Activated CD4-positive, alpha-beta T cell treated with anti-CD3 and anti-CD28 coated beads, Interleukin-2, amount 10 ng/mL, durations not matched to agents 7 days and 5 days (primary cell): Measurements from ENCODE around the gene CADM4. TPM values are rescaled to one million over a fixed set of nuclear protein-coding genes. Genes with fewer than 3 reads are reported as not detected.
"Not testable (repeated sequence)": the region's sequence is repeated elsewhere in the genome, so short reads cannot be mapped to it uniquely, and the experiment has no call there.

ENCODE experiments used
- CTCF ChIA-PET: fragments of 350-600 bp; sonication (Branson Sonifier 250); formaldehyde crosslinking; loops from one replicate; lab custom pipeline; 2021; ENCODE audit warnings: antibody characterized with exemption; lab: Charles Lee
- POLR2A ChIA-PET: fragments of 350-600 bp; sonication (Branson Sonifier 250); formaldehyde crosslinking; loops from one replicate; lab custom pipeline; 2021; ENCODE audit warnings: antibody characterized with exemption; lab: Charles Lee
- DNase-seq: peaks from one replicate; pipeline ENCODE4 v3.0.0-alpha.2; 2020
- H3K27ac Mint-ChIP-seq: one replicate; pipeline ENCODE4 v1.8.0; 2021; ENCODE audit warnings: mild to moderate bottlenecking, moderate library complexity, mixed read lengths
- H3K27me3 Mint-ChIP-seq: one replicate; pipeline ENCODE4 v1.8.0; 2021; ENCODE audit warnings: mixed read lengths
- H3K36me3 Mint-ChIP-seq: one replicate; pipeline ENCODE4 v1.8.0; 2021; ENCODE audit warnings: low read depth, mixed read lengths
- H3K4me1 Mint-ChIP-seq: one replicate; pipeline ENCODE4 v1.8.0; 2021; ENCODE audit warnings: mixed read lengths
- H3K4me3 Mint-ChIP-seq: one replicate; pipeline ENCODE4 v1.8.0; 2021; ENCODE audit warnings: mild to moderate bottlenecking, moderate library complexity, mixed read lengths
- H3K9me3 Mint-ChIP-seq: one replicate; pipeline ENCODE4 v1.8.0; 2021; ENCODE audit warnings: mixed read lengths
- total RNA-seq, 2 experiments: library from RNA; stranded (reverse); gene quantifications; one replicate each; pipeline ENCODE4 v1.2.3, GENCODE V29; 2021

Gene CADM4
- total RNA-seq, 2 experiments from 2014 or later = 0.12 to 0.20 TPM

DNA sequence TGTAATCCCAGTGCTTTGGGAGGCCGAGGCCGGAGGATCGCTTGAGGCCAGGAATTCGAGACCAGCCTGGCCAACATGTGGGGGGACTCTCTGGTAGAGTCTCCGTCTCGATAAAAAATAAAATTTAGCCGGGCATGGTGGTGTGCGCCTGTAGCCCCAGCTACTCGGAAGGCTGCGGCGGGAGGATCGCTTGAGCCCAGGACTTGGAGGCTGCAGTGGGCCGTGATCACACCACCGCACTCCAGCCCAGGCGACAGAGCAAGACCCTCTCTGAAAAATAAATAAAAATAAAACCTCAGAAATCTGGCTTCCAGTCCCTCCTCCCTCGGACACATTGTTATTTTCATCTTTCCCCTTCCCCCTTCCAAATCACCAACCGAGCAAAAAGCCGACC is 44.0 kb downstream of the CADM4 start:
- POLR2A ChIA-PET = interaction anchor here (0.8 to 1.3 kb wide), 2 partner anchors 62 to 64 kb away, joined by 3 to 5 read pairs; no protein-coding TSS in a partner anchor
- peak overlapping the region; percentile 99 for H3K27ac Mint-ChIP-seq
- peaks cover 34% of the 10 kb centered on the region for H3K4me1 Mint-ChIP-seq
- no peaks in the 10 kb centered on the region for H3K9me3 Mint-ChIP-seq
- H3K4me3 Mint-ChIP-seq = peak overlapping the region; percentile 88
- CTCF ChIA-PET = interaction anchor here (0.8 to 3.5 kb wide), 21 partner anchors 9 to 170 kb away, joined by 3 to 51 read pairs (median 6); partner anchors contain the start of gene ZNF575
- DNase-seq = no peak
- H3K36me3 Mint-ChIP-seq = peaks cover 19% of the 10 kb centered on the region
- no peaks in the 10 kb centered on the region for H3K27me3 Mint-ChIP-seq

DNA sequence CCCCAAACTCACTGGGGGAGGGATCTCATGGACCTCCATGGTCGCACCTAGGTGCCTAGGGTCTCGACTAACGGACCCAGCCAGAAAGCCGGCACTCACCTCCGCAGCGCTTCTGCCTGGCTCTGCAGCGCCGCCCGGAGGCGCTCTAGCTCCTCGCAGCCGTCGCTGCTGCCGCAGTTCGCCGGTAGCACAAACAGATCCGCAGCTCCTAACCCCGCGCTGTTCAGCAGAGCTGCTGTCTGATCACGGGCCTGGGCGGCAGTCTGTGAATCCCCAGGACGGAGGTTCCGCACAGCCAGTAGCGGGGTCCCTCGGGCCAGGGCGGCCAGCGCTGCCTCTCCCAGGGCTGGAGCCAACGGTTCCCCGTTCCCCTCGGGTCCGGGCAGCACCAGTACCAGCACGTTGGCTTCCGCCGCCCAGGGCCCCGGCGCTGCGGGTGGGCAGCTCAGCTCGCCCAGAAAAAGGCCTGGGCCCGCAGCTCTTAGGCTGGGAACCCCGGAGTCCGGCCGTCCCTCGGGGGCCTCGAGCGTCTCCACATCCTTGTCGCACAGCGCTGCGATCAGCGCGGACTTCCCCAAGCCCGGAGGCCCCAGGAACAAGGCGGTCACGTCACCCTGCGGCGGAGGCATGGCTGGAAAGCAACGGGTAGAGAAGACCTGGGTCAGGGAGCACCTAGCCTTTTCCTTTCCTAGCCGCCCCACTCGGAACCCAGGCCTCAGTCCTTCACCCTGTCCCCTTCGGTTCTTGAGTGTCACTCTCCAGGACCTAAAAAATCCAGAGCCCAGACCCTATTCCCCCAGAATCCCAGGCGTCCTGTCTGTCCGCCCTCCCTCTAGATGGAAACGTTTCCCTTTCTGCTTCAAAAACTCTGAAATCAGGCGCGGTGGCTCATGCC is 44.7 kb downstream of the CADM4 start:
- no peaks in the 10 kb centered on the region for H3K27me3 Mint-ChIP-seq
- H3K4me1 Mint-ChIP-seq = peaks cover 36% of the 10 kb centered on the region
- DNase-seq = peak; percentile 77
- no peaks in the 10 kb centered on the region for H3K9me3 Mint-ChIP-seq
- peak overlapping the region; percentile 99 for H3K27ac Mint-ChIP-seq
- H3K36me3 Mint-ChIP-seq = peaks cover 21% of the 10 kb centered on the region
- ChIA-PET POLR2A (interaction anchor here (1.2 to 1.3 kb wide), 2 partner anchors 41 to 61 kb away, joined by 3 to 5 read pairs; no protein-coding TSS in a partner anchor), CTCF (interaction anchor here (0.6 to 3.5 kb wide), 45 partner anchors 8 to 1629 kb away, joined by 3 to 51 read pairs (median 5); partner anchors contain the start of genes ETHE1, SMG9 and ZNF575)
- peak overlapping the region; percentile 88 for H3K4me3 Mint-ChIP-seq

DNA sequence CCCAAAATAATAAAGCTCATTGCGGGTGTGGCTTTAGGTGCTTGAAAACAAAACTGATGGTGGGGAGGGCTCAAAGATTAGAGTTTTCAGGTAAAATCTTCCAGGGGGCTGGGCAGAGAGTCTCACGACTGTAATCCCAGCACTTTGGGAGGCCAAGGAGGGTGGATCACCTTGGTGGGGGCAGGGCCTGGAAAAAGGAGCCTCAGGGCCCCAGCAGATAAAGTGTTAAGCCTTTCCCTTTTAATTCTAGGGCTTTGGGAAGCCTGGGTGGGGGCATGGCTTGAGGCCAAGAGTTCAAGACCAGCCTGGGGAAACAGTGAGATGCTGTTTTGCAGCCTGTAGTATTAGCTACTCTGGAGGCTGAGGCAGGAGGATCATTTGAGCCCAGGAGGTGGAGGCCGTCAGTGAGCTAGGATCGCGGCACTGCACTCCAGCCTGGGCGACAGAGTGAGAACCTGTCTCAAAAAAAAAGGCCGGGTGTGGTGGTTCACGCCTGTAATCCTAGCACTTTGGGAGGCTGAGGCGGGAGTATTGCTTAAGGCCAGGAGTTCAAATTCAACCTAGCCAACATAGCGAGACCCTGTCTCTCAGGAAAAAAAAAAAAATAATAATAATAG is 45.5 kb downstream of the CADM4 start:
- Mint-ChIP-seq H3K27ac (peak overlapping the region; percentile 70), H3K36me3 (peaks cover 19% of the 10 kb centered on the region), H3K27me3 (no peaks in the 10 kb centered on the region), H3K9me3 (no peaks in the 10 kb centered on the region), H3K4me3 (peak overlapping the region; percentile 35), H3K4me1 (peaks cover 41% of the 10 kb centered on the region)
- no peak for DNase-seq
- CTCF ChIA-PET = interaction anchor here (0.6 to 3.5 kb wide), 38 partner anchors 8 to 1629 kb away, joined by 3 to 51 read pairs (median 5); partner anchors contain the start of genes SMG9 and ZNF575
- POLR2A ChIA-PET = interaction anchor here (0.6 to 1.3 kb wide), 3 partner anchors 34 to 61 kb away, joined by 3 to 5 read pairs (median 5); no protein-coding TSS in a partner anchor

DNA sequence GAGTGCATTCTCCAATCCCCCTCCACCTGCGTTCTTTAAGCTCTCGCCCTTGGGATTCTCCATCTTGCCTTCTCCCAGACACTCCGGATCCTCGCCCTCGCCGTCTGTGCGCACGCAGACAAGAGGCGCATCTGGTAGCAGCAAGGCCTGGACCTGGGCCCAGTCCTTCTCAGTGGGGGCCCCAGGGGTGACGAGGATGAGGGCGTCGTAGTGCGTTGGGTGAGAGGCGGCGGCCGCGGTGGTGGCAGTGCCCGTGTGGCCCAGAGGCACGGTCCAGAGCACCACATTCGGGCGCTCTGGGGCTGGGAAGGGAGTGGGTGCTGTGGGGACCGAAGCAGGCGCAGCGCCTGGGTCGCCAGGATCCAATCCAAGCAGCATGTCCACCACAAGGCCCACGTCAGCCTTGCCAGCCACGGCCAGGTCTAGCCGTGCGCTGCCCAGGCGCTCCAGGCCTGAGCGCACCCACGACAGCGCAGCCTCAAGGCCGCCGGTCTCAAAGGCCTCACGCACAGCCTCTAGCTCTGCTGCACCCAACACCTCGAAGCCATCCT is 46.8 kb downstream of the CADM4 start:
- Mint-ChIP-seq H3K36me3 (peaks cover 15% of the 10 kb centered on the region), H3K9me3 (no peaks in the 10 kb centered on the region), H3K4me3 (no peak overlapping the region), H3K4me1 (peaks cover 38% of the 10 kb centered on the region), H3K27me3 (no peaks in the 10 kb centered on the region), H3K27ac (no peak overlapping the region)
- ChIA-PET POLR2A (no interaction called here), CTCF (interaction anchor here (0.6 to 2.7 kb wide), 7 partner anchors 13 to 145 kb away, joined by 3 to 23 read pairs (median 12); no protein-coding TSS in a partner anchor)
- DNase-seq = no peak

DNA sequence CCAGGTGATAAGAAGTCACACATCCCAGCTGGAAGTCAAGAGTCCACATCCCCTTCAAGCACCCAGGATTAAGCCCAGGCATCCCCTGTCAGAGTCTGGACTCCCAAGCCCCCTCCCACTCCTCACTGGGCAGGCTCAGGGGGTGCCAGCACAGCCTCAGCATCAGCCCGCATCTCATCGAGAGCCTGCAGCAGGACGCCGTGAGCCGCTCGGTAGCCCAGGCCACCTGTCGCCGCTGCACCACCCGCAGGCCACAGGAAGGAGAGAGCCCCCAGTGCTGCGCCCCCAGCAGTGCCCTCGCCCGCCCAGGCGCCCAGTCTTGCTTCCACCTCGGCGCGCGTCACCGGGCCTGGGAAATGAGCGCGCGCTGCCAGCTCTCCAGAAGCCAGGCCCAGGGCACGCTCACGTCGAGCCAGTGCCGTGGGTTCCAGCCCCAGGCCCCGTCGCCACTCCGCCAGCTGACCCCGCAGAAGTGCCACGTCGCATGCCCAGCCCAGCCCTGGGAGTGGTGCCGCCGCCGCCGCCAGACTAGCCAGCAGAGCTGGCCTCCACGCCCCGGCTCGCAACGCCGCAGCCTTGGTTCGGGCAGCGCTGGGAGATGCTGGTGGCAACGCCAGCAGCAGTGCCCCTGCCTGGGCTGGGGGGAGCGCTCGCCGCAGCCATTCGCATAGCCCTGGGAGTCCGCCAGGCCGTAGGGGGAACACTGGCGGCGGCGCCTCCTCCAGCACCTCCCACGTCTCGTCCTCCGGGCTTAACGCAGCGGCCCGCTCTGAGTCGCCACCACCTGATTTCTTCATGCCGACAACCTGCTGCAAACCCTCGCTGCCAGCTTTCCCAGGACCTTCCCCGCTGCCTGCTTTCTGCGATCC is 47.5 kb downstream of the CADM4 start:
- no peaks in the 10 kb centered on the region for H3K9me3 Mint-ChIP-seq
- H3K4me1 Mint-ChIP-seq = peaks cover 31% of the 10 kb centered on the region
- peaks cover 12% of the 10 kb centered on the region for H3K36me3 Mint-ChIP-seq
- H3K27ac Mint-ChIP-seq = no peak overlapping the region
- no peaks in the 10 kb centered on the region for H3K27me3 Mint-ChIP-seq
- no peak overlapping the region for H3K4me3 Mint-ChIP-seq
- DNase-seq = no peak
- POLR2A ChIA-PET = no interaction called here
- CTCF ChIA-PET = interaction anchor here (0.6 to 1.2 kb wide), 4 partner anchors 22 to 94 kb away, joined by 3 to 5 read pairs (median 4); no protein-coding TSS in a partner anchor

DNA sequence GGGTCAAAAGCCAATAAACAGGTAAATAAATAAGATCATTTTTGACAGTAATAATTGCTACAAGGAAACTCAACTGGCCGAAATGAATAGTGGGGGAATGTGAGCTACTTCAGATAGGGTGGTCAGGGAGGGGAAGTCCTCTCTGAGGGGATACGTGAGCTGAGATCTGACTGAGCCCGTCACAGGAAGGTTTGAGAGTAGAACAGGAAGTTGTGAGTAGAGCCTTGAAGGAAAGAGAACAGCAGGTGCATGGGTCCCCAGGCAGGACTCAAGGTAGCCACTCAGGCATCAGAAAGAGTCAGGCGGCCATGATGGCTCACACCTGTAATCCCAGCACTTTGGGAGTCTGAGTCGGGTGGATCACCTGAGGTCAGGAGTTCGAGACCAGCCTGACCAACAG is 50.0 kb downstream of the CADM4 start:
- no peak overlapping the region for H3K27ac Mint-ChIP-seq
- H3K27me3 Mint-ChIP-seq = no peaks in the 10 kb centered on the region
- DNase-seq = no peak
- CTCF ChIA-PET = interaction anchor here (3.6 kb wide), 1 partner anchor 34 kb away, joined by 11 read pairs; no protein-coding TSS in a partner anchor
- no peak overlapping the region for H3K4me3 Mint-ChIP-seq
- H3K36me3 Mint-ChIP-seq = peaks cover 12% of the 10 kb centered on the region
- no peaks in the 10 kb centered on the region for H3K9me3 Mint-ChIP-seq
- POLR2A ChIA-PET = no interaction called here
- peaks cover 24% of the 10 kb centered on the region for H3K4me1 Mint-ChIP-seq

DNA sequence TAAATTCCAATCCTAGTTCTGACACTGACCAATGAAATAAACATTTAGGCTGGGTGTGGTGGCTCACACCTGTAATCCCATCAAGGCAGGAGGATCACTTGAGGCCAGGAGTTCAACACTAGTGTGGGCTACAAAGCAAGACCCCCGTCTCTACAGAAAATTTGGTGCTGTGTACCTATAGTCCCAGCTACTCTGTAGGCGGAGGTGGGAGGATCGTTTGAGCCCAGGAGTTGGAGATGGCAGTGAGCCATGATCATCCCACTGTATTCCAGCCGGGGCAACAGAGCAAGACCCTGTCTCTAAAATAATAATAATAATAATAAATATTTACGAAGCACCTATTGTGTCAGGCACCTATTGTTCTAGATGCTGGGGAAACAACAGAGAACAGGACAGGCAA is 50.4 kb downstream of the CADM4 start:
- Mint-ChIP-seq H3K4me1 (peaks cover 28% of the 10 kb centered on the region), H3K36me3 (peaks cover 12% of the 10 kb centered on the region), H3K9me3 (no peaks in the 10 kb centered on the region), H3K4me3 (no peak overlapping the region), H3K27ac (no peak overlapping the region), H3K27me3 (no peaks in the 10 kb centered on the region)
- CTCF ChIA-PET = interaction anchor here (3.6 kb wide), 1 partner anchor 34 kb away, joined by 11 read pairs; no protein-coding TSS in a partner anchor
- POLR2A ChIA-PET = no interaction called here
- no peak for DNase-seq

DNA sequence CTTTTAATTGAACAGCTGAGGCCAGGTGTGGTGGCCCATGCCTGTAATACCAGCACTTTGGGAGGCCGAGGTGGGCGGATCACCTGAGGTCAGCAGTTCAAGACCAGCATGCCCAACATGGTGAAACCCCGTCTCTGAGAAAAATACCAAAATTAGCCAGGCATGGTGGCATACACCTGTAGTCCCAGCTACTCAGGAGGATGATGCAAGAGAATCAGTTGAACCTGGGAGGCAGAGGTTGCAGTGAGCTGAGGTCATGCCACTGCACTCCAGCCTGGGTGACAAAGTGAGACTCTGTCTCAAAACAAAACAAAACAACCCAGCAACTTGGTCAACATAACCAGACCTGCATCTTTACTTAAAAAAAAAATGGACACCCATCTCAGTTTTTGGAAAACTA is 52.6 kb downstream of the CADM4 start:
- H3K27ac Mint-ChIP-seq, H3K27me3 Mint-ChIP-seq, H3K36me3 Mint-ChIP-seq, H3K9me3 Mint-ChIP-seq, DNase-seq, POLR2A ChIA-PET, H3K4me3 Mint-ChIP-seq: not testable (repeated sequence)
- CTCF ChIA-PET = interaction anchor here (1.2 to 1.3 kb wide), 2 partner anchors 8 to 9 kb away, joined by 6 read pairs; no protein-coding TSS in a partner anchor
- H3K4me1 Mint-ChIP-seq = peaks cover 24% of the 10 kb centered on the region

DNA sequence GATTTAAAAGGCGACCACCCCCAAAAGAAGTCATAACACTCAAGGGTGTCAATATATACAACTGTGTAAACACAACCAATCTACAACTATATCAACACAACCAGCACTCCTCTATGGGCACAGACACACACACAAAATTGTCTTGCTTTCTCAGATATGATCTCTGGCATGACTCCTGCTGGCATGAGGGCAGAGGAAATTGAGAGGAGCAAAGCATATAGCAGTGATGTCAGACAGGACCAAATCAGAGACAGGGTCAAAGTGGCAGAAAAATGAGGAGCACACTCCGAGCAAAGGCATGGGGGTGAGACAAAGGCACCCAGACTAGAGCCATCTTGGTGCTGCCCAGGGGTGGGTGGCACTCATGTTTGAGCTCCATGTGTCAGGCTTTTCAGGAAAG is 53.3 kb downstream of the CADM4 start:
- H3K4me3 Mint-ChIP-seq = no peak overlapping the region
- no peak overlapping the region for H3K27ac Mint-ChIP-seq
- POLR2A ChIA-PET = no interaction called here
- H3K27me3 Mint-ChIP-seq = no peaks in the 10 kb centered on the region
- H3K36me3 Mint-ChIP-seq = peaks cover 3% of the 10 kb centered on the region
- CTCF ChIA-PET = interaction anchor here (1.2 to 1.6 kb wide), 3 partner anchors 8 to 31 kb away, joined by 4 to 6 read pairs (median 6); no protein-coding TSS in a partner anchor
- no peak for DNase-seq
- H3K9me3 Mint-ChIP-seq = no peaks in the 10 kb centered on the region
- peaks cover 31% of the 10 kb centered on the region for H3K4me1 Mint-ChIP-seq

DNA sequence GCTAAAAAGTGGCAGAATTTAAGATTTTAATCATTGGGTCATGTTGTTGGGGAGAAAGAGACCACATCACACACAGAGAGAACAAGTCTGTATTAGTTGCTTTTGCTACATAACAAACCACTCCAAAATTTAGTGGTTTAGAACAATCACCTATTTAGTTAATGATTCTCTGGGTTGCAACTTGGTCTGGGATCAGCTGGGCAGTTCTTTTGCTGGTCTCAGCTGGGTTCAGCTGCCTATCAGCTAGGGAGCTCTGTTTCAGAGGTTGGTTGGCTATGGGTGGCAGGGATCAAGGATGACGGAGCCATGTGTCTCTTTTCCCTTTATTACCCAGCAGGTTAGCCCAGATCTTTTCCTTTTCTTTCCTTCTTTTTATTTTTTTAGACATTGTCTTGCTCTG is 55.2 kb downstream of the CADM4 start:
- CTCF ChIA-PET = interaction anchor here (0.6 to 4.7 kb wide), 5 partner anchors 10 to 65 kb away, joined by 3 to 34 read pairs (median 3); partner anchors contain the start of genes IRGQ and ZNF576
- no peak for DNase-seq
- no peaks in the 10 kb centered on the region for H3K36me3 Mint-ChIP-seq
- no peaks in the 10 kb centered on the region for H3K9me3 Mint-ChIP-seq
- no peaks in the 10 kb centered on the region for H3K27me3 Mint-ChIP-seq
- H3K4me1 Mint-ChIP-seq = peaks cover 34% of the 10 kb centered on the region
- POLR2A ChIA-PET = no interaction called here
- H3K27ac Mint-ChIP-seq = peak overlapping the region; percentile 73
- H3K4me3 Mint-ChIP-seq = no peak overlapping the region

DNA sequence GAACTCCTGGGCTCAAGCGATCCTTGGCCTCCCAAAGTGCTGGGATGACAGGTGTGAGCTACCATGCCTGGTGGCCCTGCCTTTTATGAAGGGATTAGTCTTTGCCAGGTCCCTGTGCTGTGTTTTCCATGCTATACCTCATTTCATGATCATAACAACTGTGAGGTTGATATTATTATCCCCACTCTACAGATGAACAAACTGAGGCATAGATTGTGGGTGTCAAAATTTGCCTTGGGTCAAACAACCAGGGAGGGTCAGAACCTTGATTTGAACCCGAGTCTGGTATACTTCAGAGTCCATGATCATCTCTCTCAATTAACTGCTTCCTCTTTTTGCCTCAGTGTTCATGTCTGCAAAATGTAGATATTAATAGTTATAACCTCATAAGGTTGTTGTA is 57.2 kb downstream of the CADM4 start:
- Mint-ChIP-seq H3K27ac (no peak overlapping the region), H3K9me3 (no peaks in the 10 kb centered on the region), H3K36me3 (no peaks in the 10 kb centered on the region), H3K4me3 (no peak overlapping the region), H3K27me3 (no peaks in the 10 kb centered on the region), H3K4me1 (peaks cover 36% of the 10 kb centered on the region)
- no peak for DNase-seq
- POLR2A ChIA-PET = interaction anchor here (1.3 kb wide), 1 partner anchor 27 kb away, joined by 4 read pairs; no protein-coding TSS in a partner anchor
- CTCF ChIA-PET = interaction anchor here (4.7 kb wide), 1 partner anchor 12 kb away, joined by 34 read pairs; the partner anchor contains the start of genes IRGQ and ZNF576
